GM18519 (cell line): ENCODE measurements around the gene EFEMP1.

ENCODE experiments used
- ATAC-seq: cut with Tn5 transposase; IDR thresholded peaks from one replicate; pipeline ENCODE4 v1.9.1; 2021; ENCODE audit warnings: mild to moderate bottlenecking, moderate library complexity; ENCODE audit not compliant: unreplicated experiment, low FRiP score

EFEMP1 gene

GRCh38 chr2:55936351-55936750 lies 12.8 kb upstream of the EFEMP1 start:
- ATAC-seq: no peak

DNA sequence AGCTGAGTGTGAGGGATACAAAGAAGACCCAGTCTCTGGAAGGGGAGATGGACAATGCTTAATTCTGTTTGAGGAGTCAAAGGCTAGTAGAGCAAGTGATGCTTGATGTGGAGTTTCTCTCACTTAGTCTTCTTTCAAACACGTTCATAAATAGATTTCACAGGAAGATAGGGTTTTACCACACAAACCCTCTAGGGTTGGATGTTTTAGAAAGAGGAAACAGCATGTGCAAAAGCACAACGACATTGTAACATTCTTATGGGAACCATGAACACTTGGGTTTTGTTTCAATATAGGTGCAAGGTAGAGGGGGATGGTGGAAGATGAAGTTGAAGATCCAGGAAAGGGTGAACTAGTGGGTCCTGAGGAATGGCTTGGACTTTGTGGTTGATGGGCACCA lies 10.8 kb upstream of the EFEMP1 start:
- ATAC-seq: no peak

- ATAC-seq: no peak
Observed at GRCh38 chr2:55932843-55933242, 9.3 kb upstream of the EFEMP1 start.

DNA sequence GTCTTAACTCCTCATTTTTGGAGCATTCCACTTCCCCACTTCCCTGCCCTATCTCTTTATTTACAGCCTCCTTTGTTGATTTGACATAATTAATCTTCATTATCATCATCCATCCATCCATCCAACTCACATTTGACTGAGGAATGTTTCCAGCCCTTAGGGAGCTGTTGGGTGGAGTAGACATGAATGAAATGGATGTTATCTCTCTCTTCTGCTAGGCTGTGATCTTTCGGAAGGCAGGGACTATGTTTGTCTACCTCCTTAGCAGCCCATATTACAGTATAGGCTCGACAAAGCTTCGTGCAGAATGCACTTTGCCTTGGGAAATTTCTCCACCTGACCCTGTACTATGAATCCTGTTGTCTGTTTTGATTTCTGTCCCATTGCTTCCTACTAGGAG lies 7.7 kb upstream of the EFEMP1 start:
- no peak for ATAC-seq

- ATAC-seq: no peak
Observed at GRCh38 chr2:55929476-55929875, 5.9 kb upstream of the EFEMP1 start.

DNA sequence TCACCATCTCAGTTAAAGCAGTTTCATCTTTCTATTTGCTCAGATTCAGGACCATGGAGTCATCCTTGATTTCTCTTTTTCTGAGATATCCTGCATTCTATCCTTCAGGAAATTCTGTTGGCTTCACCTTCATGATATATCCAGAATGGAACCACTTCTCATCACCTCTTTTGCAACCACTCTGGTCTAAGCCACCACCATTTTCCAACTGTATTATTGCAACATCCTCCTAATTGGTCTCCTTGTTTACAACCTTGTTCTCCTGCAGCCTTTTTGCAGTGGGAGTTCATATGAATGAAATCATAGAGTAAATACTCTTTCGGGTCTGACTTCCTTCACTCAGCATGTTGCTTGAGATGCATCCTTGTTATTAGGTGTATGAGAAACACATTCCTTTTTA lies 3.4 kb upstream of the EFEMP1 start:
- ATAC-seq: no peak

GRCh38 chr2:55926246-55926645 lies 2.7 kb upstream of the EFEMP1 start:
- ATAC-seq: no peak

- peak; percentile 2 for ATAC-seq
Observed at GRCh38 chr2:55923982-55924321, 370 bp upstream of the EFEMP1 start.

DNA sequence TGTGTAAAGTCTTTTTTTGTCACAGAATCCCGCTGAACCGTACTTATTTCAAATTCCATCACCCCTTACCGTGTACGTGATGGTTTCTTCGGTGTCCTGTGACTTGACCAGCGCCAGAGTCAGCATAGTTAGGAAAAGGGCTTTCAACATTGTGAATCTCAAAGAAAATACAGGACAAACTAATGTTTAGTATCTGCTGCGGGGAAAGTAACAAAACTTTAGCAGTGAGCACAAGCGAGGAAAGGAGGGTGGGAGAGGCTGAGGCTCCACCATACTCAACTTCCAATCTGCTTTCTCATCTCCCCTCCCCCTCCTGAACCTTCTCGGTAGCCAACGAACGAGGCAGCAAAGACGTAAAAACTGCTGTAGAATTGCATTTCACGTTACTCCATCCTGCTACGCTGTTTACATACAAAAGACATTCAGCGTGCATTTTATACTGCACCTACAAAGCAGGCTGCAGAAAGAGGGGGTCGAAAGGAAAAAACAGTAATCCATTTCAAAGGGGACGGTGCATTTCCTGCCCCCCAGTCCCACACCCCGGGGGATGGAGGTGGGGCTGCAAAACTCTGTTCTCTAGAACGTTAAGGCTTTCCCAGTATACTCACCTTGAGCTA lies 1.2 kb downstream of the EFEMP1 start:
- ATAC-seq: no peak

GRCh38 chr2:55919574-55919973 lies 4.0 kb downstream of the EFEMP1 start:
- ATAC-seq: no peak

- ATAC-seq: no peak
Observed at GRCh38 chr2:55918856-55919255, 4.7 kb downstream of the EFEMP1 start.

DNA sequence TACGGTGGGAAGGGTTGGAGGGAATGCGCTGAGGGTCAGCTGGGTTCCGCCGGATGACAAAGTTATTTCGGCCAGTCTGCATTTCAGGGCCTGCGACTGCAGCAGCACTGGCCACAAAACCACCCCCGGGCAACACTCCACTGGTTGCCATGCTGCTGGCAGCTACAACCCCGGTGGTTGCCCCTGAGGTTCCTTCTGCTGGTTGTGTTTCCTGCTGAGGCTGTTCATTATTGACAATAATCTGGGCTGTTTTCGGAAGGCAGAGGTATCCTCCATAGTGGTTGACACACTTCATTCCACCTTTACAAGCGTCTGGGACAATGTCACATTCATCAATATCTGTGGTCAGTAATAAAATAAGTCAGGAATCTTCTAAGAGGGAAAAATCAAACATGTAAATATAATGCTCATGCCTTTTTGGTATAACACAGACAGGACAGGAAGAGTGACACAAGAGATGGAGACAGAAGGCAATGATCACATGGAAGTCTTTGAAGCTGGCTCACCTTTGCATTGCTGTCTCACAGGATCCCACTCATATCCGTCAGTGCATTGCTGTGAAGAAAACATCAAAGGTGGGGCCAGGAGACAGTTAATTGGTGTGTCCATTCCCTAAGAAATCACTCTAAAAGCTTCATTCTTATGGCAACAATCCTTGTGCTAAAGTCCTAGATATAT lies 5.7 kb downstream of the EFEMP1 start:
- no peak for ATAC-seq

DNA sequence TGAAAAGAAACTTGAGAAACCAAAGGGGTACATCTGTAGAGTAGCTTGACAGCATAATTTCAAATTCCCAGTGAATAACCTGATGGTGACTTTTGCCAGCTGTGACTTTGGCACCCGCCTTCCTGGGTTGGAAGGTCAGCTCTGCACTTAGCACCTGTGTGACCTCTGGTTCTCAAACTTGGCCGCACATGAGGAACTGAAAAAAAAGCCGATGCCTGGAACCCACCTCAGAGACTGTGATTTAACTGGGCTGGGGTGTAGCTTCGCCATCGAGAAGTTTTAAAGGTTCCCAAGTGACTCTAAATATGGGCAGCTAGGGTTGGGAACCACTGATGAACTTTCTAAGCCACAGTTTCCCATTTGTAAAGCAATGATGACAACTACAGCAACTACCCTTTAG lies 6.5 kb downstream of the EFEMP1 start:
- no peak for ATAC-seq

DNA sequence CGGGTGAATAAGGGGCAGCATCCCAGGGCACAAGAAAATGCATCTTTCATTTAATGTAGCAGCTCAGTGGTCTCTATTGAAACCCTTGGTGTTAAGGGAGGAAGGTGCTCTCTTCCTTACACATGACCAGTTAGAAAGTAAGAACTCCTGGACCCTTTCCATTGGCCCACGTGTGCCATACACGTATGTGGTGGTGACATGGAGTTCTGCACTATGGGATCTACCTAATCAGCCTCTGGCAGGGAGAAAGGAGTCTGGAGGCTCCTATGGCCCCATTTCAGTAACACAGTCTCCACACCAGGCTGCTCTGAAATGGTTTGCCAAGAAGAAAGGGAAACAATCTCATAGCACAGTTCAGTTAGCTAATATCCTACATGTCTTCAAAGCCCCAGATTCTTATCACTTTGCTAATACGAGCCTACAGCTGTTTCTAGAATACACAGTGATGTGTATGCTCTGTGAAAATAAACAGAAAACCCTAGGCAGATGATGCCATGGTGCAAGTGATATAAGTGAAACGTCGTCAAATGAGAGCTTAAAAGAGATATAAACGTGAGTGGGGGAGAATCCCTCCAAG lies 7.0 kb downstream of the EFEMP1 start:
- no peak for ATAC-seq

DNA sequence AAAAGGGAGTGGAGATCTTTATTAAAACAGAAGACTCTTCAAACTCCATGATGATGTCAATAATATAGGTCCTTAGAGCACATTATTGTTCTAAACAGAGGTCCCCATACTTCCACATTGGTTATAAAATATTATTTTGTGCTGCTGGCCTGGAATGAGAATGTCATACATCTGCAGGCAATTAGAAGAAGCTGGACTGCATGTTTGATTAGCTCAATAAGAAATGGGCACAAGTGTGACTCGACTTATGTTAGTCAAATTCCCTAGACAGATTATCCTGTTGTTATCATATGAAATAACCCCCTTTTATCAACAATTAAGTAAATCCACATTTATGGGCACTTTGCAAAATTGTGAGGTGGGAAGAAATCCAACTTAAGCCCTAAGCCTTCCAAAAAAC lies 8.8 kb downstream of the EFEMP1 start:
- no peak for ATAC-seq

- no peak for ATAC-seq
Observed at GRCh38 chr2:55912926-55913325, 10.7 kb downstream of the EFEMP1 start.

DNA sequence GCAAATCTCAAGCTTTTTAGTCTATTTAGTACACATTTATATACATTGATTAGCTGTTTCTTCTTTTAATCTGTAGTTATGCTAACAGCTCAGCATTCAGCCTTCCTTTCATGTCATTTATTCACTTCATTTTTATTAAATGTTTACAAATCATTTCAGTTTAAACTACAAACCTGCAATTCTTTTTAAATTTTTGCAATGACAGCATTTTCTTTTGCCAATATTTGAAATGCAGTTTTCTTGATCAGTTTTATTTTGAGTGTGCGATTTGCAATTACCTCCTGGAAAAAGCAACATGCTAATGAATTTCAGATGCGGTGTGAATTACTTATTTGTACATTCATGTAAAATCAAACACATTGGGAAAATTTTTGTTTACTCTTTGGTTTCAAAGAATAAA lies 13.5 kb downstream of the EFEMP1 start:
- ATAC-seq: no peak

DNA sequence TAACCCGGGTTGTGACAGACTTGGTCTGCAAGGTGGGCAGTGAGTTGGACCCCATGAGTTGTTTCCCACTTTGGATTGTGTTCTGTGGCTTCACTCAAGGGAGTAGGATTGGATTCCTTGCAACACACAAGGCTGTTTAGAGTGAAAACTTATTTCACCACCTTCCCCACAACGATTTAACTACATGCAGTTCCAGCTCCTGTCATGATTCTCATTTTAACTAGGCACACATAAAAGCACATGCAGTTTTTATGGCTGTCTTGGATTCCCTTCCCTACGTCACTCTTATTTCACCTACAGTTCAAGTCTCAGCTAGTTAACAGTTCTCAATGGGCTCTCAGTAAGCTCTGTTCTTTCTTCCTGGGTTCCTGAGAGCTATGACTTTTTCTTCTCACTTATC lies 15.9 kb downstream of the EFEMP1 start:
- ATAC-seq: no peak

GRCh38 chr2:55906993-55907392 lies 16.6 kb downstream of the EFEMP1 start:
- ATAC-seq: no peak

GRCh38 chr2:55903727-55904126 lies 19.9 kb downstream of the EFEMP1 start:
- ATAC-seq: no peak

- no peak for ATAC-seq
Observed at GRCh38 chr2:55902971-55903370, 20.6 kb downstream of the EFEMP1 start.

GRCh38 chr2:55902429-55902828 lies 21.2 kb downstream of the EFEMP1 start:
- no peak for ATAC-seq
